Activated CD4-positive, alpha-beta T cell treated with anti-CD3 and anti-CD28 coated beads, Interleukin-2, amount 50 U/mL, for 16 hours (primary cell): ENCODE measurements around the gene EAF2.
"Not testable (repeated sequence)": the region's sequence is repeated elsewhere in the genome, so short reads cannot be mapped to it uniquely, and the experiment has no call there.

Experiments used
- DNase-seq: peaks from one replicate; pipeline ENCODE4 v3.0.0-alpha.2; 2020

Gene EAF2

GRCh38 chr3:121834671-121835464 is at the start of gene EAF2, which contains the start of gene IQCB1:
EAF2 (plus strand) TSS chr3:121835209; CDS start chr3:121835286, 77 bp downstream.
IQCB1 (minus strand) TSS chr3:121835060; CDS start chr3:121828960, 6,100 bp downstream.
- DNase-seq: peak; percentile 99

DNA sequence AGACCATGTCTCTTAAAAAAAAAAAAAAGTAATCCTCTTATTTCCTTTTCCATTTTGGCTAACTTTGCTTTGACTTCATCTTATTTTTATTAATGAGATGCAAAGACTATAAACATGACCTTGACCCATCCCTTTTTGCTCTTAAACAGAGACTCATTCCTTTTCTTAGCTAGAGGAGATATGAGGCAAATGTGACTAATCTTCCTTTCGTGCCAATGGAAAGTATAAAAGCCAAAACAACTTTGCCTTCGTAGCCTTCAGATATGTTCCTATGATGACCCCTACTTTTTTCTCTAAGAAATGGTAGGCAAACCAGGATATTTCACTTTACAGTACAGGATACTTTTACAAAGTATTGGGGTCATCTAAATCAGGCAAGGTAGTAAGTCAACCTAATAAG is 48.5 kb upstream of the EAF2 start:
- DNase-seq: no peak

DNA sequence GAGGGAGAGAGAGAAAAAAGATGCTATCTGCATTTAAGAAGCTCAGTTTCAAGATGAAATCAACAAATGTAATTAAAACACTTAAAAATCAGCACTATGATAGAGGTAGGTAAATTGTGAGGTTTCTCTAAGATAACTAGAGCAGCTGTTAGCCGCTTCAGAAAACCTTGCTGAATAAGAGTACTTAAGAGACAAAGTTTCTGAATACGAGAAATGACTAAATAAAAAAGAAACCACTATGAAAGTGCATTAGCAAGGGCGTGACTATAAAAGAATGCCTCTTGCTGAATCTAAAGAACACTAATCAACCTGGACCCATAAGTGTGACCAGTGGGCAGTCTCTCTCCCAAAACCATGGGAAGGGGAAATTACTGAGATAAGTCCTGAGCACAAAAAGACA is 41.9 kb upstream of the EAF2 start:
- DNase-seq: no peak

GRCh38 chr3:121794264-121794983 is 40.6 kb upstream of the EAF2 start:
- DNase-seq: no peak

DNA sequence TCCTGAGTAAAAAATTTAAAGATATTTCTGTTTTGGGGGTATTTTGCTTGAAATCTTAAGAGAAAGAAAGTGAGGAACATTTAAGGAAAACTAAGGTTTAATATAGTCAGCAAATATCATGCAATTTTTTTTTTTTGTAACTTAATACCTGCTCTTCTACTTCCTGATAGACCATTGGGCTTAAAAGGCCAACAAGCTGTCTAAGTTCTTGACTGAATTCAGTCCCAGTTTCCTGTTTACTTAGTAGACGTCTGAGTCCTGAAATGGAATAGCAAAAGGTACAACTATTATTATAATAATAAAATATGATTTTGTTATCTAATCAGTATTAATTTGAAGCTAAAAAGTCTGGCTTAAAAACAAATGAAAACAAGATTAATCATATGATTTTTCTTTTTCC is 38.0 kb upstream of the EAF2 start:
- DNase-seq: no peak

- no peak for DNase-seq
These were observed 34.1 kb upstream of the EAF2 start for GRCh38 chr3:121800906-121801305.

- no peak for DNase-seq
These were observed 31.2 kb upstream of the EAF2 start for GRCh38 chr3:121803771-121804320.

- peak; percentile 7 for DNase-seq
These were observed 25.8 kb upstream of the EAF2 start for GRCh38 chr3:121809249-121809648.

DNA sequence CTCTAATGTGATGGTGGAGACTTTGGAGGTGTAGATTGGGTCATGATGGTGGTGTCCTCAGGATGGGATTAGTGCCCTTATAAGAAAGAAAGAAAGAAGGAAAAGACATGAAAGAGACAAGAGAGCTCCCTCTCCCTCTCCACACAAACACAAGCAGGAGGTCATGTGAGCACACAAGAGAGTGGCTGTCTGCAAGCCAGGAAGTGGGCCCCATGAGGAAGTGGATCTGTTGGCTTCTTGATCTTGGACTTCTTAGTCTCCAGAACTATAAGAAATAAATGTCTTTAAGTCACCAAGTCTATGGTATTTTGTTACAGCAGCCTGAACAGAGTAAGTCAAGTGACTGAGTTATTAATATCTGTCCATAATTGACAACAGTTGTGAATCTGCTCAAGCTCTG is 17.3 kb upstream of the EAF2 start:
- no peak for DNase-seq

DNA sequence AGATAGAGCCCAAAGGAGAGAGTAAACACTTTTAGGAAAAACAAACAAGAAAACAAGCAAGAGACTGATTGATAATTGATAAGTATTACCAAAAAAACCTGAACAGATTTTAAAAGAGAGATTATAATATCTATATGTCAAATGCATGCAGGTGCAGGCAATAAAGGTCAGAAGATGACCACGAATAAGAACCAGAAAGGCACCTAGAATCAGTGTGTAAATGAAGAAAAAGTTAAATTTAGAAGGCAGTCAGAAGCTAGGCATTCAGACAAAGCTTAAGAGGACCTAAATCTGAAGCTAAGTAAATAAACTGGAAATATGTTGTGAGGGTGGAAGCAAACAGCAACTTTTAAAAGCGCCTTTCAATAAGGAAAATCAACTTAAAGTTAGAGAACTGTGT is 16.4 kb upstream of the EAF2 start:
- DNase-seq: no peak

- DNase-seq: no peak
These were observed 15.8 kb upstream of the EAF2 start for GRCh38 chr3:121819236-121819635.

GRCh38 chr3:121821421-121822199 is 13.4 kb upstream of the EAF2 start:
- no peak for DNase-seq

- DNase-seq: no peak
These were observed 12.0 kb upstream of the EAF2 start for GRCh38 chr3:121822973-121823372.

GRCh38 chr3:121834157-121834670 is 795 bp upstream of the EAF2 start:
- DNase-seq: peak; percentile 24

- DNase-seq: peak; percentile 33
These were observed 424 bp downstream of the EAF2 start for GRCh38 chr3:121835465-121835801.

DNA sequence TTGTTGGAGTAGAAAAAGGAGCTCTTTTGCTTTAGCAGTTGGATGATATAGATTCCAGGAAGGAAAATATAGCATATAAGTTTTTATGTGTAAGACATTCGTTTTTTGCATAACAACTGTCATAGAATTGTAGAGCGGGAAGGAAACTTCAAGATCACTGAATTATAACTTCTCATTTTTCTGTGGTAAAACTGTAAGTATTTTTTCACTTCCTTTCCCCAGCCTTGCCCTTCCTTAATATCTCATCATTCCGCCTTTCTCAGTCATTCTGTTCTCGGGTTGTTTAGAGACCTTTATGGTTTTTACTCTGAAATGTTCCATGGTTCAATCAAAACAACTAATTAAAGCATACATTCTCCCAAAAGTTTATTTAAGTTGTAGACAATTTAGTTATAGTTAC is 1.1 kb downstream of the EAF2 start:
- DNase-seq: no peak

DNA sequence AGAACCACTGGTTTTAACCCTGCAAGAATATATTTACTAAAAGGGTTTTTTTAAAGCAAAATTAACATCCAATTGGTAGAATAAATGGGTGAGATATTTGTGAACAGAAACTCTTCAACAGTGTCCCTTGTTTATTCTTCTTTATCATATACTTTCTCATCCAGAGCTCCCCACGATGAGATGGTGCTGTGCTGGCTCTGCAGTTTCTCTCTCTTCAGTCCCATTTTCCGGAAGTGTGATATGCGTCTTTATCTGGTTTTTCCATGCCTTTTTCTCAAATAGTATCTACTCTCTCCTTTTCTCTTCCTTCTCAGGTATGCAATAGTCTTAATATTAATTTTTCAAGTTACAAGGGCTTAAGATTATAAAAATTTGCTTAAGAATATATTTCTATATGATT is 1.5 kb downstream of the EAF2 start:
- no peak for DNase-seq

GRCh38 chr3:121839962-121840361 is 5.0 kb downstream of the EAF2 start:
- DNase-seq: no peak

DNA sequence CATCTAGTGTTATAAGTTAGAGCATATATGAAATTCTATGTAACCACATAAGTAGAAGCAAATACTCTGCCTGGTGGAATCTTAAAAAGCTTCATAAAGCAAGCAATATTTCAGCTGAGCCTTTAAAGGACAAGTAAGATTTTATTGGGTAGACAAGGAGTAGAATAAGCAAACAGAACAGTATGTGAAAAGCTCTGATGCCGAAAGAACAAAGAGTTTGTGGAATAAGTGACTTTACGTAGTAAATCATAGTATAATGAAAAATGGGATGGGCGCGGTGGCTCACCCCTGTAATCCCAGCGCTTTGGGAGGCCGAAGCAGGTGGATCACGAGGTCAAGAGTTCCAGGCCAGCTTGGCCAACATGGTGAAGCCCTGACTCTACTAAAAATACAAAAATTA is 9.9 kb downstream of the EAF2 start:
- DNase-seq: no peak

DNA sequence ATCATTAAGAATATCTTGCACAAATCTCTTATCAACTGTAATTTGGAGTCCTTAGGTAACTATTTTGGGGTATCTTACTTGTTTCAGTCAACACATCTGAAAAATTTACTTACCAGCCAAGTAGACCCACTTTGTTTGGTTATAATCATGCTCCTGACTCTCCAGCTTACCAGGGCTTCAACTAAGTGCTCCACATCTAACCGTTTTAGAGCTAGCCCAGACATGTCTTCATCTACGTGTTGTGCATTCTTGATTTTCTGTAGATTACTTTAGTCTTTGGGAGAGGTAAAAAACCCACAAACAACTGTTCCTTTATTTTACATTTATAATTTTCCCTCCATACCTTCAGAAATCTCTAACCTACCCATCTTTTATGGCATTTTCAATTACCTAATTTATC is 17.2 kb downstream of the EAF2 start:
- DNase-seq: no peak

DNA sequence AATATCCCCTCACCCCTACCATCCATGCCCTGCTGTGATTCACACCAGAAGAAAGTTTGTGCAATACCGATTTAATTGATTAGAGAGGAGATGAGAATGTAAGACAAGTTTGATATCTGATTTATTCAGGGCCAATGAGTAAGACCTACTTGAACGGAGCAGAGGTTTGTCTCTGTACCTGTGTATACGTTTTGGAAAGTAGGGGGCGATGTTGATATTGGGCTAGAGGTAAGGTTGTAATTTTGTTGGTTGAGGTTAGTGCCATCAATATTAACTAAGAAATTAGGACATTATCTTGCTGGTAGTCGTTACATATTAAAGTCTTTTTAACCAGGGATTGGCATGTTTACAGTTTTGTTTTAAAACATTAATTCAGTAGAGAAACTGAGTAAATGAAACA is 20.5 kb downstream of the EAF2 start:
- peak; percentile 34 for DNase-seq

- DNase-seq: not testable (repeated sequence)
These were observed 22.8 kb downstream of the EAF2 start for GRCh38 chr3:121857778-121858177.

DNA sequence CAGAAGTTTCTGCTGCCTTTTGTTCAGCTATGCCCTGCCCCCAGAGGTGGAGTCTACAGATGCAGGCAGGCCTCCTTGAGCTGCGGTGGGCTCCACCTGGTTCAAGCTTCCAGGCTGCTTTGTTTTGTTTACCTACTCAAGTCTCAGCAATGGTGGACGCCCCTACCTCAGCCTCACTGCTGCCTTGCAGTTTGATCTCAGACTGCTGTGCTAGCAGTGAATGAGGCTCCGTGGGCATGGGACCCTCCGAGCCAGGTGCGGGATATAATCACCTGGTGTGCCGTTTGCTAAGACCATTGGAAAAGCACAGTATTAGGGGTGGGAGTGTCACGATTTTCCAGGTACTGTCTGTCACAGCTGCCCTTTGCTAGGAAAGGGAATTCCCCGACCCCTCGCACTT is 28.2 kb downstream of the EAF2 start:
- DNase-seq: not testable (repeated sequence)
